ENCODE measurements around the gene SUMO2. TPM values are rescaled to one million over a fixed set of nuclear protein-coding genes. Genes with fewer than 3 reads are reported as not detected.

Gene SUMO2
- total and polyA plus RNA-seq, 2 experiments from 2014 or later = 70.8 to 465 TPM

DNA sequence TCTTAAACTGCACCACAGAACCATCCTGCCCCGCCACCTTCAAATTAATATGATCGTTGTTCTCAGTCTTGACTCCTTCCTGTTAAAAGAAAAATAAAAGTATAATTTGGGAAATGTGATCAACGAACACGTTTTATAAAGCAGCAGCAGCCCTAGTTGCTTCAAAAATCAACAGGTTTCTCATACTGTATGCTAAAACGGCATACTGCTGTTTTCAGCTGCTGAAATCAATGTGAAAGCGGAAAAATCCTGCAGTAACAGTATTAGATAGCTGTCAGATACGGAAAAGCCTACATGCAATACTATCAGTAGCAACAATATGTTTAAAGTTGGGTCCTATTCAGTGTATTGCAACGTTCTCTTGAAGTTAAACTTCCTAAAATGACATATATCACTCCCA is 1.6 kb downstream of the SUMO2 start:
- peaks cover 18% of the 10 kb centered on the region for H3F3A ChIP-seq (ENCODE audit: insufficient read depth)
- TF ChIP-seq EZH2phosphoT487 (IDR thresholded peaks at IDR 0.05; ENCODE audit: insufficient read depth, low read depth) (no peak), EZH2 (IDR thresholded peaks at IDR 0.05; ENCODE audit: insufficient read depth, poor library complexity, severe bottlenecking) (no peak)
- peak; percentile 20 for DNase-seq
- H3K4me1 ChIP-seq (ENCODE audit: insufficient read depth) = peaks cover 4% of the 10 kb centered on the region
- no peaks in the 10 kb centered on the region for H3K27me3 ChIP-seq (replicated peaks; ENCODE audit: insufficient read depth)
- H3K79me2 ChIP-seq (ENCODE audit: insufficient read depth) = peaks cover 62% of the 10 kb centered on the region
- H3K4me2 ChIP-seq (ENCODE audit: unreplicated experiment) = peak overlapping the region; percentile 95
- peak overlapping the region; percentile 93 for H3K9ac ChIP-seq
- WGBS, 2 experiments (ENCODE audit: low coverage in 1 of 2, low lambda C conversion rate in 2 of 2, missing lambda C conversion rate in 2 of 2) = 8 to 14% methylated on average over 8 of the region's 8 CpGs
- no peaks in the 10 kb centered on the region; the same call in 1 of the 2 replicates for H4K20me1 ChIP-seq (ENCODE audit: insufficient read depth)
- peak overlapping the region; percentile 6; the same call in 1 of the 2 replicates for H3K27ac ChIP-seq
- H3K4me3 ChIP-seq = peak overlapping the region; percentile 91
- H3K9me2 ChIP-seq (ENCODE audit: insufficient read depth) = no peaks in the 10 kb centered on the region
- in situ Hi-C loops (cut with MboI) = no loop called here
- H3K9me3 ChIP-seq (ENCODE audit: low read depth) = no peaks in the 10 kb centered on the region
- H3K36me3 ChIP-seq (ENCODE audit: low read depth) = peaks cover 23% of the 10 kb centered on the region
- H2AFZ ChIP-seq = no peak overlapping the region

DNA sequence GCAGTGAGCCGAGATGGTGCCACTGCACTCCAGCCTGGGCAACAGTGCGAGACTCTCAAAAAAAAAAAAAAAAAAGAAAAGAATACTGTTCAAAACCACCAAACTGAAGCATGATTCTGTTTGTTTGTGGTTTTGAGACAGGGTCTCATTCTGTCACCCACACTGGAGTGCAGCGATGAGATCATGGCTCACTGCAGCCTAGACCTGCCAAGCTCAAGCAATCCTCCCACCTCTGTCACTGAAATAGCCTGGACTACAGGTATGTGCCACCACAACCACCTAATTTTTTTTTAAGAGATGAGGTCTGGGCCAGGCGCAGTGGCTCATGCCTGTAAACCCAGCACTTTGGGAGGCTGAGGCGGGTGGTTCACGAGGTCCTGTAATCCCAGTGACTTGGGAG is 4.3 kb downstream of the SUMO2 start:
- WGBS, 2 experiments (ENCODE audit: low coverage in 1 of 2, low lambda C conversion rate in 2 of 2, missing lambda C conversion rate in 2 of 2) = 97 to 100% methylated on average over 6 of the region's 6 CpGs
- TF ChIP-seq EZH2phosphoT487 (IDR thresholded peaks at IDR 0.05; ENCODE audit: insufficient read depth, low read depth) (no peak), EZH2 (IDR thresholded peaks at IDR 0.05; ENCODE audit: insufficient read depth, poor library complexity, severe bottlenecking) (no peak)
- Histone ChIP-seq H3K27ac (no peak overlapping the region), H3K9ac (no peak overlapping the region), H3K4me3 (no peak overlapping the region), H3K27me3 (replicated peaks; ENCODE audit: insufficient read depth) (no peaks in the 10 kb centered on the region), H2AFZ (no peak overlapping the region), H3F3A (ENCODE audit: insufficient read depth) (peaks cover 15% of the 10 kb centered on the region; the same call in 1 of the 2 replicates), H3K36me3 (ENCODE audit: low read depth) (peaks cover 48% of the 10 kb centered on the region), H3K79me2 (ENCODE audit: insufficient read depth) (peaks cover 89% of the 10 kb centered on the region), H3K9me3 (ENCODE audit: low read depth) (no peaks in the 10 kb centered on the region), H4K20me1 (ENCODE audit: insufficient read depth) (no peaks in the 10 kb centered on the region; the same call in 1 of the 2 replicates), H3K4me1 (ENCODE audit: insufficient read depth) (peaks cover 4% of the 10 kb centered on the region), H3K4me2 (ENCODE audit: unreplicated experiment) (no peak overlapping the region), H3K9me2 (ENCODE audit: insufficient read depth) (no peaks in the 10 kb centered on the region)
- no peak for DNase-seq
- in situ Hi-C loops (cut with MboI) = no loop called here

DNA sequence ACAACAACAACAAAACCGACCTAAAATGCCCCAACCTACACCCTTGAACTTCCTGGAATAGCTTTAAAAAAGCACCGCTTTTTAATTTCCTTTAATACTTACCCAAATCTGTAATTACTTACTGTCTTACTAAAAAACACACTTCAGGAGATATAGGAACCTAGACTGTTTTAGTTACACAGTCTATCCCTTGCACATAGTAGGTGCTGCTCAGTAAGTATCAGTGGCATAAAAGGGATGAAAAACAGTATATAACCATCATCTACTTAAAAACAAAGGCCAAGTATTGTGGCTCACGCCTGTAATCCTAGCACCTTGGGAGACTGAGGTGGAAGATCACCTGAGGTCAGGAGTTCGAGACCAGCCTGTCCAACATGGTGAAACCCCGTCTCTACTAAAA is 6.1 kb downstream of the SUMO2 start:
- Histone ChIP-seq H3K79me2 (ENCODE audit: insufficient read depth) (peaks cover 100% of the 10 kb centered on the region), H3K9me2 (ENCODE audit: insufficient read depth) (no peaks in the 10 kb centered on the region), H3K9me3 (ENCODE audit: low read depth) (no peaks in the 10 kb centered on the region), H3K4me3 (no peak overlapping the region), H3K9ac (no peak overlapping the region), H3K27me3 (replicated peaks; ENCODE audit: insufficient read depth) (no peaks in the 10 kb centered on the region), H3K27ac (no peak overlapping the region), H3K4me1 (ENCODE audit: insufficient read depth) (peaks cover 4% of the 10 kb centered on the region), H4K20me1 (ENCODE audit: insufficient read depth) (no peaks in the 10 kb centered on the region; the same call in 1 of the 2 replicates), H3K4me2 (ENCODE audit: unreplicated experiment) (no peak overlapping the region), H2AFZ (no peak overlapping the region), H3F3A (ENCODE audit: insufficient read depth) (peaks cover 11% of the 10 kb centered on the region; the same call in 1 of the 2 replicates), H3K36me3 (ENCODE audit: low read depth) (peaks cover 61% of the 10 kb centered on the region)
- WGBS, 2 experiments (ENCODE audit: low coverage in 1 of 2, low lambda C conversion rate in 2 of 2, missing lambda C conversion rate in 2 of 2) = 80 to 83% methylated on average over 5 of the region's 5 CpGs
- in situ Hi-C loops (cut with MboI) = no loop called here
- TF ChIP-seq EZH2 (IDR thresholded peaks at IDR 0.05; ENCODE audit: insufficient read depth, poor library complexity, severe bottlenecking) (no peak), EZH2phosphoT487 (IDR thresholded peaks at IDR 0.05; ENCODE audit: insufficient read depth, low read depth) (no peak)
- no peak for DNase-seq

DNA sequence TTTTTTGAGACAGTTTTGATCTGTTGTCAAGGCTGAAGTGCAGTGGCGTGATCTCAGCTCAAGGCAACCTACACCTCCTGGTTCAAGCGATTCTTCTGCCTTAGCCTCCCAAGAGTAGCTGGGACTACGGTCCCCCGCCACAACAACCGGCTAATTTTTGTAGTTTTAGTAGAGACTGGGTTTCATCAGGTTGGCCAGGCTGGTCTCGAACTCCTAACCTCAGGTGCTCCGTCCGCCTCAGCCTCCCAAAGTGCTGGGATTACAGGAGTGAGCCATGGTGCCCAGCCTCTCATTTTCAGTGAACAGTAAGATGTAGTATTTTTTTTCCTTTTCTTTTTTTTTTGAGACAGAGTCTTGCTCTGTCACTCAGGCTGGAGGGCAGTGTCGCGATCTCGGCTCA is 7.8 kb downstream of the SUMO2 start:
- Histone ChIP-seq H3K4me1 (ENCODE audit: insufficient read depth) (no peaks in the 10 kb centered on the region), H3K27ac (no peak overlapping the region), H3K79me2 (ENCODE audit: insufficient read depth) (peaks cover 100% of the 10 kb centered on the region), H3K36me3 (ENCODE audit: low read depth) (peaks cover 68% of the 10 kb centered on the region), H3K4me2 (ENCODE audit: unreplicated experiment) (no peak overlapping the region), H4K20me1 (ENCODE audit: insufficient read depth) (no peaks in the 10 kb centered on the region; the same call in 1 of the 2 replicates), H3K4me3 (no peak overlapping the region), H3K27me3 (replicated peaks; ENCODE audit: insufficient read depth) (no peaks in the 10 kb centered on the region), H3K9me2 (ENCODE audit: insufficient read depth) (no peaks in the 10 kb centered on the region), H3K9ac (no peak overlapping the region), H3F3A (ENCODE audit: insufficient read depth) (peaks cover 4% of the 10 kb centered on the region; the same call in 1 of the 2 replicates), H2AFZ (no peak overlapping the region), H3K9me3 (ENCODE audit: low read depth) (no peaks in the 10 kb centered on the region)
- TF ChIP-seq EZH2phosphoT487 (IDR thresholded peaks at IDR 0.05; ENCODE audit: insufficient read depth, low read depth) (no peak), EZH2 (IDR thresholded peaks at IDR 0.05; ENCODE audit: insufficient read depth, poor library complexity, severe bottlenecking) (no peak)
- in situ Hi-C loops (cut with MboI) = no loop called here
- WGBS, 2 experiments (ENCODE audit: low coverage in 1 of 2, low lambda C conversion rate in 2 of 2, missing lambda C conversion rate in 2 of 2) = 95% methylated on average over 11 of the region's 11 CpGs
- DNase-seq = no peak
